ENCODE data around the gene TNFRSF9.
"Not testable (repeated sequence)": the region's sequence is repeated elsewhere in the genome, so short reads cannot be mapped to it uniquely, and the experiment has no call there.

TNFRSF9 gene

GRCh38 chr1:7938070-7938469, 2.6 kb downstream of the TNFRSF9 start:
- no peak overlapping the region for H3K27ac ChIP-seq (ENCODE audit: low read depth, low read length)
- no peak overlapping the region for H3K4me3 ChIP-seq (ENCODE audit: low read length)
- WGBS = 53% methylated on average over 3 of the region's 3 CpGs
- H3K36me3 ChIP-seq (ENCODE audit: insufficient read depth, low read length) = no peaks in the 10 kb centered on the region
- H3K4me1 ChIP-seq (ENCODE audit: insufficient read depth, low read length) = no peaks in the 10 kb centered on the region
- no peaks in the 10 kb centered on the region for H3K9me3 ChIP-seq (ENCODE audit: insufficient read depth, low read depth, low read length)
- peaks cover 50% of the 10 kb centered on the region for H3K27me3 ChIP-seq (ENCODE audit: insufficient read depth, low read length)
- no peak overlapping the region for H3K9ac ChIP-seq (ENCODE audit: low read depth, low read length)

- Histone ChIP-seq H3K4me1 (ENCODE audit: insufficient read depth, low read length) (no peaks in the 10 kb centered on the region), H3K4me3 (ENCODE audit: low read length) (no peak overlapping the region), H3K27me3 (ENCODE audit: insufficient read depth, low read length) (peaks cover 9% of the 10 kb centered on the region; the same call in 1 of the 2 replicates), H3K27ac (ENCODE audit: low read depth, low read length) (no peak overlapping the region), H3K9ac (ENCODE audit: low read depth, low read length) (no peak overlapping the region), H3K9me3 (ENCODE audit: insufficient read depth, low read depth, low read length) (no peaks in the 10 kb centered on the region), H3K36me3 (ENCODE audit: insufficient read depth, low read length) (no peaks in the 10 kb centered on the region)
- WGBS = 87% methylated on average over 15 of the region's 15 CpGs
Measured at GRCh38 chr1:7932524-7933138, 8.0 kb downstream of the TNFRSF9 start.

GRCh38 chr1:7931446-7931812, 9.2 kb downstream of the TNFRSF9 start:
- no peaks in the 10 kb centered on the region for H3K4me1 ChIP-seq (ENCODE audit: insufficient read depth, low read length)
- 96% methylated on average over 2 of the region's 2 CpGs for WGBS

GRCh38 chr1:7930645-7931445, 9.8 kb downstream of the TNFRSF9 start:
- Histone ChIP-seq H3K4me3 (ENCODE audit: low read length) (no peak overlapping the region), H3K9ac (ENCODE audit: low read depth, low read length) (no peak overlapping the region), H3K27me3 (ENCODE audit: insufficient read depth, low read length) (no peaks in the 10 kb centered on the region), H3K9me3 (ENCODE audit: insufficient read depth, low read depth, low read length) (no peaks in the 10 kb centered on the region), H3K36me3 (ENCODE audit: insufficient read depth, low read length) (no peaks in the 10 kb centered on the region), H3K4me1 (ENCODE audit: insufficient read depth, low read length) (no peaks in the 10 kb centered on the region), H3K27ac (ENCODE audit: low read depth, low read length) (no peak overlapping the region)
- 92% methylated on average over 15 of the region's 15 CpGs for WGBS

More at GRCh38 chr1:7931446-7931812, 9.2 kb downstream of the TNFRSF9 start:
- Histone ChIP-seq H3K27me3 (ENCODE audit: insufficient read depth, low read length) (no peaks in the 10 kb centered on the region), H3K4me3 (ENCODE audit: low read length) (no peak overlapping the region), H3K9me3 (ENCODE audit: insufficient read depth, low read depth, low read length) (no peaks in the 10 kb centered on the region), H3K9ac (ENCODE audit: low read depth, low read length) (no peak overlapping the region), H3K36me3 (ENCODE audit: insufficient read depth, low read length) (no peaks in the 10 kb centered on the region), H3K27ac (ENCODE audit: low read depth, low read length) (no peak overlapping the region)

- H3K4me1 ChIP-seq (ENCODE audit: insufficient read depth, low read length) = no peaks in the 10 kb centered on the region
- H3K4me3 ChIP-seq (ENCODE audit: low read length) = no peak overlapping the region
- H3K36me3 ChIP-seq (ENCODE audit: insufficient read depth, low read length) = no peaks in the 10 kb centered on the region
- H3K27me3 ChIP-seq (ENCODE audit: insufficient read depth, low read length) = no peaks in the 10 kb centered on the region
- H3K27ac ChIP-seq (ENCODE audit: low read depth, low read length) = no peak overlapping the region
- no peaks in the 10 kb centered on the region for H3K9me3 ChIP-seq (ENCODE audit: insufficient read depth, low read depth, low read length)
- WGBS = 87% methylated on average over 7 of the region's 7 CpGs
- H3K9ac ChIP-seq (ENCODE audit: low read depth, low read length) = no peak overlapping the region
Measured at GRCh38 chr1:7929637-7930036, 11.0 kb downstream of the TNFRSF9 start.

- Histone ChIP-seq H3K9ac (ENCODE audit: low read depth, low read length) (no peak overlapping the region), H3K9me3 (ENCODE audit: insufficient read depth, low read depth, low read length) (no peaks in the 10 kb centered on the region), H3K27ac (ENCODE audit: low read depth, low read length) (no peak overlapping the region), H3K36me3 (ENCODE audit: insufficient read depth, low read length) (no peaks in the 10 kb centered on the region), H3K4me1 (ENCODE audit: insufficient read depth, low read length) (no peaks in the 10 kb centered on the region), H3K4me3 (ENCODE audit: low read length) (no peak overlapping the region), H3K27me3 (ENCODE audit: insufficient read depth, low read length) (no peaks in the 10 kb centered on the region)
- 94% methylated on average over 4 of the region's 4 CpGs for WGBS
Measured at GRCh38 chr1:7928247-7928646, 12.4 kb downstream of the TNFRSF9 start.

GRCh38 chr1:7927061-7927460, 13.6 kb downstream of the TNFRSF9 start:
- not testable (repeated sequence) for H3K4me3 ChIP-seq (ENCODE audit: low read length); H3K9ac ChIP-seq (ENCODE audit: low read depth, low read length); H3K27ac ChIP-seq (ENCODE audit: low read depth, low read length); H3K27me3 ChIP-seq (ENCODE audit: insufficient read depth, low read length); H3K9me3 ChIP-seq (ENCODE audit: insufficient read depth, low read depth, low read length); H3K36me3 ChIP-seq (ENCODE audit: insufficient read depth, low read length); H3K4me1 ChIP-seq (ENCODE audit: insufficient read depth, low read length)
- WGBS = 80% methylated on average over 8 of the region's 8 CpGs

- no peak overlapping the region for H3K27ac ChIP-seq (ENCODE audit: low read depth, low read length)
- no peaks in the 10 kb centered on the region for H3K36me3 ChIP-seq (ENCODE audit: insufficient read depth, low read length)
- no peak overlapping the region for H3K4me3 ChIP-seq (ENCODE audit: low read length)
- H3K27me3 ChIP-seq (ENCODE audit: insufficient read depth, low read length) = no peaks in the 10 kb centered on the region
- 96% methylated on average over 6 of the region's 6 CpGs for WGBS
- no peaks in the 10 kb centered on the region for H3K9me3 ChIP-seq (ENCODE audit: insufficient read depth, low read depth, low read length)
- no peaks in the 10 kb centered on the region for H3K4me1 ChIP-seq (ENCODE audit: insufficient read depth, low read length)
- H3K9ac ChIP-seq (ENCODE audit: low read depth, low read length) = no peak overlapping the region
Measured at GRCh38 chr1:7922301-7922700, 18.3 kb downstream of the TNFRSF9 start.

- Histone ChIP-seq H3K27me3 (ENCODE audit: insufficient read depth, low read length) (no peaks in the 10 kb centered on the region), H3K36me3 (ENCODE audit: insufficient read depth, low read length) (no peaks in the 10 kb centered on the region), H3K4me1 (ENCODE audit: insufficient read depth, low read length) (no peaks in the 10 kb centered on the region), H3K9me3 (ENCODE audit: insufficient read depth, low read depth, low read length) (no peaks in the 10 kb centered on the region), H3K4me3 (ENCODE audit: low read length) (no peak overlapping the region), H3K9ac (ENCODE audit: low read depth, low read length) (no peak overlapping the region), H3K27ac (ENCODE audit: low read depth, low read length) (no peak overlapping the region)
- 91% methylated on average over 7 of the region's 7 CpGs for WGBS
Measured at GRCh38 chr1:7921796-7922195, 18.8 kb downstream of the TNFRSF9 start.

GRCh38 chr1:7919880-7920279, 20.8 kb downstream of the TNFRSF9 start:
- Histone ChIP-seq H3K4me3 (ENCODE audit: low read length) (no peak overlapping the region), H3K9ac (ENCODE audit: low read depth, low read length) (no peak overlapping the region), H3K27me3 (ENCODE audit: insufficient read depth, low read length) (no peaks in the 10 kb centered on the region), H3K36me3 (ENCODE audit: insufficient read depth, low read length) (no peaks in the 10 kb centered on the region), H3K9me3 (ENCODE audit: insufficient read depth, low read depth, low read length) (no peaks in the 10 kb centered on the region), H3K27ac (ENCODE audit: low read depth, low read length) (no peak overlapping the region), H3K4me1 (ENCODE audit: insufficient read depth, low read length) (no peaks in the 10 kb centered on the region)
- WGBS = 96% methylated on average over 5 of the region's 5 CpGs

GRCh38 chr1:7917971-7918370, 22.7 kb downstream of the TNFRSF9 start:
- not testable (repeated sequence) for H3K9ac ChIP-seq (ENCODE audit: low read depth, low read length); H3K27me3 ChIP-seq (ENCODE audit: insufficient read depth, low read length); H3K36me3 ChIP-seq (ENCODE audit: insufficient read depth, low read length); H3K27ac ChIP-seq (ENCODE audit: low read depth, low read length); H3K4me3 ChIP-seq (ENCODE audit: low read length); H3K4me1 ChIP-seq (ENCODE audit: insufficient read depth, low read length); H3K9me3 ChIP-seq (ENCODE audit: insufficient read depth, low read depth, low read length)
- 90% methylated on average over 5 of the region's 5 CpGs for WGBS
